HUES6 (cell line): Measurements from ENCODE around the gene MACROH2A2.

Source experiments
- H3K27ac ChIP-seq: 2 replicates; pipeline ENCODE4 v1.7.0; 2013; ENCODE audit warnings: low read depth, mild to moderate bottlenecking, low read length, inconsistent platforms
- H3K27me3 ChIP-seq: 2 replicates; pipeline ENCODE4 v1.6.1; 2013; ENCODE audit warnings: low read length; ENCODE audit not compliant: control insufficient read depth, insufficient read depth
- H3K36me3 ChIP-seq: 2 replicates; pipeline ENCODE4 v1.6.1; 2013; ENCODE audit warnings: low read length; ENCODE audit not compliant: control insufficient read depth, insufficient read depth
- H3K4me1 ChIP-seq: 2 replicates; pipeline ENCODE4 v1.6.1; 2013; ENCODE audit warnings: low read length; ENCODE audit not compliant: control insufficient read depth, insufficient read depth
- H3K4me3 ChIP-seq: 2 replicates; pipeline ENCODE4 v1.5.1; 2013; ENCODE audit warnings: low read depth, low read length
- H3K9ac ChIP-seq: one replicate; pipeline ENCODE4 v1.6.1; 2013; ENCODE audit warnings: mild to moderate bottlenecking, low read length
- H3K9me3 ChIP-seq: 2 replicates; pipeline ENCODE4 v1.6.1; 2013; ENCODE audit warnings: low read depth, low read length; ENCODE audit not compliant: control insufficient read depth, insufficient read depth

Gene MACROH2A2

GRCh38 chr10:70087616-70088307 lies 35.1 kb downstream of the MACROH2A2 start:
- Histone ChIP-seq H3K27me3 (no peaks in the 10 kb centered on the region), H3K9me3 (no peaks in the 10 kb centered on the region), H3K4me1 (no peaks in the 10 kb centered on the region), H3K4me3 (no peak overlapping the region), H3K27ac (no peak overlapping the region), H3K9ac (no peak overlapping the region), H3K36me3 (peaks cover 32% of the 10 kb centered on the region)

GRCh38 chr10:70088308-70088698 lies 35.7 kb downstream of the MACROH2A2 start:
- no peak overlapping the region for H3K4me3 ChIP-seq
- no peaks in the 10 kb centered on the region for H3K4me1 ChIP-seq
- H3K36me3 ChIP-seq = peaks cover 38% of the 10 kb centered on the region
- H3K9ac ChIP-seq = no peak overlapping the region
- H3K27me3 ChIP-seq = no peaks in the 10 kb centered on the region
- H3K27ac ChIP-seq = no peak overlapping the region
- no peaks in the 10 kb centered on the region for H3K9me3 ChIP-seq

- no peak overlapping the region for H3K9ac ChIP-seq
- H3K9me3 ChIP-seq = no peaks in the 10 kb centered on the region
- no peaks in the 10 kb centered on the region for H3K27me3 ChIP-seq
- H3K4me3 ChIP-seq = no peak overlapping the region
- H3K36me3 ChIP-seq = peaks cover 52% of the 10 kb centered on the region
- no peaks in the 10 kb centered on the region for H3K4me1 ChIP-seq
- no peak overlapping the region for H3K27ac ChIP-seq
Observed at GRCh38 chr10:70090013-70090412, 37.4 kb downstream of the MACROH2A2 start.

- Histone ChIP-seq H3K36me3 (peaks cover 59% of the 10 kb centered on the region), H3K4me1 (no peaks in the 10 kb centered on the region), H3K9ac (no peak overlapping the region), H3K4me3 (no peak overlapping the region), H3K9me3 (no peaks in the 10 kb centered on the region), H3K27ac (no peak overlapping the region), H3K27me3 (no peaks in the 10 kb centered on the region)
Observed at GRCh38 chr10:70090951-70091350, 38.3 kb downstream of the MACROH2A2 start.

GRCh38 chr10:70092389-70092718 lies 39.7 kb downstream of the MACROH2A2 start:
- Histone ChIP-seq H3K9ac (no peak overlapping the region), H3K9me3 (no peaks in the 10 kb centered on the region), H3K27me3 (no peaks in the 10 kb centered on the region), H3K36me3 (peaks cover 67% of the 10 kb centered on the region), H3K4me1 (no peaks in the 10 kb centered on the region), H3K4me3 (no peak overlapping the region), H3K27ac (no peak overlapping the region)

GRCh38 chr10:70093335-70093944 lies 40.8 kb downstream of the MACROH2A2 start:
- no peak overlapping the region for H3K9ac ChIP-seq

GRCh38 chr10:70094250-70094649 lies 41.6 kb downstream of the MACROH2A2 start:
- Histone ChIP-seq H3K27me3 (no peaks in the 10 kb centered on the region), H3K27ac (no peak overlapping the region), H3K4me3 (no peak overlapping the region), H3K9me3 (no peaks in the 10 kb centered on the region), H3K4me1 (no peaks in the 10 kb centered on the region), H3K36me3 (peaks cover 78% of the 10 kb centered on the region), H3K9ac (no peak overlapping the region)

More at GRCh38 chr10:70093335-70093944, 40.8 kb downstream of the MACROH2A2 start:
- Histone ChIP-seq H3K27ac (no peak overlapping the region), H3K36me3 (peaks cover 70% of the 10 kb centered on the region), H3K4me1 (no peaks in the 10 kb centered on the region), H3K4me3 (no peak overlapping the region), H3K9me3 (no peaks in the 10 kb centered on the region), H3K27me3 (no peaks in the 10 kb centered on the region)

- H3K36me3 ChIP-seq = peaks cover 83% of the 10 kb centered on the region
- H3K9me3 ChIP-seq = no peaks in the 10 kb centered on the region
- H3K27me3 ChIP-seq = no peaks in the 10 kb centered on the region
- no peaks in the 10 kb centered on the region for H3K4me1 ChIP-seq
- H3K4me3 ChIP-seq = no peak overlapping the region
- no peak overlapping the region for H3K27ac ChIP-seq
- H3K9ac ChIP-seq = no peak overlapping the region
Observed at GRCh38 chr10:70096016-70096704, 43.5 kb downstream of the MACROH2A2 start.

- no peaks in the 10 kb centered on the region for H3K4me1 ChIP-seq
- peaks cover 86% of the 10 kb centered on the region for H3K36me3 ChIP-seq
- H3K9me3 ChIP-seq = no peaks in the 10 kb centered on the region
- H3K27me3 ChIP-seq = no peaks in the 10 kb centered on the region
- H3K27ac ChIP-seq = no peak overlapping the region
- no peak overlapping the region for H3K9ac ChIP-seq
- H3K4me3 ChIP-seq = no peak overlapping the region
Observed at GRCh38 chr10:70096705-70097420, 44.2 kb downstream of the MACROH2A2 start.

- Histone ChIP-seq H3K4me3 (no peak overlapping the region), H3K9me3 (no peaks in the 10 kb centered on the region), H3K27me3 (no peaks in the 10 kb centered on the region), H3K9ac (no peak overlapping the region), H3K27ac (no peak overlapping the region), H3K36me3 (peaks cover 83% of the 10 kb centered on the region), H3K4me1 (no peaks in the 10 kb centered on the region)
Observed at GRCh38 chr10:70097459-70097858, 44.8 kb downstream of the MACROH2A2 start.

- H3K9me3 ChIP-seq = no peaks in the 10 kb centered on the region
- H3K4me1 ChIP-seq = no peaks in the 10 kb centered on the region
- no peak overlapping the region for H3K4me3 ChIP-seq
- H3K9ac ChIP-seq = no peak overlapping the region
- H3K36me3 ChIP-seq = peaks cover 75% of the 10 kb centered on the region
- no peak overlapping the region for H3K27ac ChIP-seq
- H3K27me3 ChIP-seq = no peaks in the 10 kb centered on the region
Observed at GRCh38 chr10:70098271-70098670, 45.6 kb downstream of the MACROH2A2 start.
